Retinal pigment epithelial cell (primary cell): ENCODE measurements around the gene CDK17.

Source experiments
- DNase-seq: peaks from one replicate; pipeline ENCODE4 v3.0.0-alpha.2; 2010; ENCODE audit warnings: low read depth
- H3K4me3 ChIP-seq: 2 replicates; pipeline ENCODE4 v1.5.1; 2011; ENCODE audit warnings: mild to moderate bottlenecking, low read length, control low read depth, moderate library complexity
- CTCF ChIP-seq: conservative IDR thresholded peaks from 2 replicates; pipeline ENCODE4 v1.5.1; 2011; ENCODE audit warnings: low read depth, low read length, control low read depth, inconsistent platforms

Gene CDK17

GRCh38 chr12:96289067-96289466 lies 111.2 kb downstream of the CDK17 start:
- no peak for TF ChIP-seq CTCF
- H3K4me3 ChIP-seq: no peak overlapping the region
- DNase-seq: no peak

- no peak for TF ChIP-seq CTCF
- no peak overlapping the region for H3K4me3 ChIP-seq
- no peak for DNase-seq
Observed at GRCh38 chr12:96285158-96285557, 115.1 kb downstream of the CDK17 start.

GRCh38 chr12:96274331-96274730 lies 125.9 kb downstream of the CDK17 start:
- no peak overlapping the region for H3K4me3 ChIP-seq
- DNase-seq: no peak
- TF ChIP-seq CTCF: no peak

- no peak for DNase-seq
- H3K4me3 ChIP-seq: no peak overlapping the region
- TF ChIP-seq CTCF: no peak
Observed at GRCh38 chr12:96271469-96272199, 128.6 kb downstream of the CDK17 start.

GRCh38 chr12:96266238-96266637 lies 134.0 kb downstream of the CDK17 start:
- TF ChIP-seq CTCF: no peak
- no peak overlapping the region for H3K4me3 ChIP-seq
- no peak for DNase-seq

- DNase-seq: no peak
- no peak for TF ChIP-seq CTCF
- H3K4me3 ChIP-seq: no peak overlapping the region
Observed at GRCh38 chr12:96265836-96266235, 134.4 kb downstream of the CDK17 start.

GRCh38 chr12:96265400-96265799 lies 134.8 kb downstream of the CDK17 start:
- no peak for DNase-seq
- no peak overlapping the region for H3K4me3 ChIP-seq
- no peak for TF ChIP-seq CTCF
